ENCODE data around the gene PIAS4.

The PIAS4 gene

DNA sequence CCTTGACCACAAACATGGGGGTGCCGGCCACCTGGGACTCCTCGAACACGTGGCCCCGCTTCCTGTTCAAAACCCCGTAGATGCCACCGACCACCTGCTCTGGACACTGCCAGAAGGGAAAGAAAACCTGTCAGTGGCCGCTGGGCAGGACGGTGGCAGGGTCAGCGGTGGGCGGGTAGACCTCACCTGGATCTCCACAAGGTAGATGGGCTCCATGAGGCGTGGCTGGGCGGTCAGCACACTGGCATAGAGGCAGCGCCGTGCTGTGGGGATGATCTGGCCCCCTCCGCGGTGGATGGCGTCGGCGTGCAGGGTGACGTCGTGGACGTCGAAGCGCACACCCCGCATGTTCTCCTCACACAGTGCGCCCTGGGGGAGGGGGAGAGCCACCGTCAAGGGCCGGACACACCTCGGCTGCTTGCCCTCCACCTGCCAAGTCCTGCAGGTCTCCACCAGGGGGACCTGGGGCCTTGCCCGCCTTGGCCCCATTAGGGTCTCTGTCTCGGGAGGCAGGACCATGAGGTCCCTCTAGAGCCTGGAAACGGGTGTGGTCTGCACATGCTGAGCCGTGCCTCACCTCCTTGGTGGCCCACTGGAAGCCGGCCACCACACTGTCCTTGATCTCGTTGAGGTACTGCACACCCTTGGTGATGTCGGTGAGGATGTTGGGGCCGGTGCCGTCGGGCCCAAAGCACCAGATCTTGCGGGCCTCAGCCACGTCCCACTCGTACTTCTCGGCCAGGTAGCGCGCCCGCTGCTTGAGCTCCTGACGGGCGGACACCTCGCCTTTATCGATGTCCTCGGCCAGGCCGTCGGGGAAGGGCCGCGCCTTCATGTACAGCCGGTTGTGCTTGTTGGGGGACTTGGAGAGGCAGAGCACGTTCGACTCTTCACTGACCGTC is 30.0 kb upstream of the PIAS4 start:
- peak in 1 of 5 donors; percentile 19 for DNase-seq

- DNase-seq: no peak
Measured at GRCh38 chr19:3978145-3978544, 29.4 kb upstream of the PIAS4 start.

DNA sequence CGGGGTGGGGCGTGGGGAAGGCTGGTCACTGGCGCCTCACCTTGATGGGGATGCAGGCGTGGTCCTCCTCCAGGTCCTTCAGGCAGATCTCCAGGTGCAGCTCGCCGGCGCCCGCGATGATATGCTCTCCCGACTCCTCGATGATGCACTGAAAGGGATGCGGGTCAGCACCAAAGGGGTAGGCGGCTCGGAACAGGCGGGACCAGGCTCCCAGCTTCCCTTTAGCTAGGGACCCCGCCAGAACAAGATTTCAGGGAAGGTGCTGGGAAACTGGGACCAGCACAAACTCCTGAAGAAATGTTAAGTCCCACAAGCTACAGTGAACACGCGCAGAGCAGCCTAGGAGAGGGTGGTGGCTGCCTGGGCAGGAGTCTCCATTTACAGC is 28.3 kb upstream of the PIAS4 start:
- peak in 1 of 5 donors; percentile 10 for DNase-seq

DNA sequence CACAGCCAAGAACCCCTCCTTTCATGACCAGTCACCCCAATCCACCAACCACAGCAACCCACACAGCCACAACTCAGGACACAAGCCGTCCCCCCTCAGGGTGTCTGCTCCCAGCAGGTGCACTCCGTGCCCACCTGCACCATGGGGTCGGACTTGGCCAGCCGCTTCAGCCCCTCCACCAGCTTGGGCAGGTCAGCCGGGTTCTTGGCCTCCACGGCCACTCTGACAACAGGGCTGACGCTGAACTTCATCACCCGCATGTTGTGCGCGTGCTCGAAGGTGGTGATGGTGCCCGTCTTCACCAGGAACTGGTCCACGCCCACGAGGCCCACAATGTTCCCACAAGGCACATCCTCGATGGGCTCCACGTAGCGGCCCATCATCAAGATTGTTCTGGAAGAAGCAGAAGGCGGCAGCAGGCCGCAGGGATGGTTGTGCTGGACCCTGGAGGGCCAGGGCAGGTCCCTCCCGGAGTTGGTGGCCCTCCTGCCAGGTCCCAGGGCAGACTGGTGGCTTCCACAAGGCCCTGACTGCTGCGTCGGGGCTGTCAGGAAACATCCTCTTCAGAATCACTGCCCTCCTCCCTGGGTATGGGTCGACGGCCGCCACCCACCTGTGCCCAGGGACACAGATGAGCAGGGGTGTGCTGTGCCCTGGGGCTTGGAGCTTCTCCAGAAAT is 27.7 kb upstream of the PIAS4 start:
- DNase-seq: peak in 1 of 5 donors; percentile 9

DNA sequence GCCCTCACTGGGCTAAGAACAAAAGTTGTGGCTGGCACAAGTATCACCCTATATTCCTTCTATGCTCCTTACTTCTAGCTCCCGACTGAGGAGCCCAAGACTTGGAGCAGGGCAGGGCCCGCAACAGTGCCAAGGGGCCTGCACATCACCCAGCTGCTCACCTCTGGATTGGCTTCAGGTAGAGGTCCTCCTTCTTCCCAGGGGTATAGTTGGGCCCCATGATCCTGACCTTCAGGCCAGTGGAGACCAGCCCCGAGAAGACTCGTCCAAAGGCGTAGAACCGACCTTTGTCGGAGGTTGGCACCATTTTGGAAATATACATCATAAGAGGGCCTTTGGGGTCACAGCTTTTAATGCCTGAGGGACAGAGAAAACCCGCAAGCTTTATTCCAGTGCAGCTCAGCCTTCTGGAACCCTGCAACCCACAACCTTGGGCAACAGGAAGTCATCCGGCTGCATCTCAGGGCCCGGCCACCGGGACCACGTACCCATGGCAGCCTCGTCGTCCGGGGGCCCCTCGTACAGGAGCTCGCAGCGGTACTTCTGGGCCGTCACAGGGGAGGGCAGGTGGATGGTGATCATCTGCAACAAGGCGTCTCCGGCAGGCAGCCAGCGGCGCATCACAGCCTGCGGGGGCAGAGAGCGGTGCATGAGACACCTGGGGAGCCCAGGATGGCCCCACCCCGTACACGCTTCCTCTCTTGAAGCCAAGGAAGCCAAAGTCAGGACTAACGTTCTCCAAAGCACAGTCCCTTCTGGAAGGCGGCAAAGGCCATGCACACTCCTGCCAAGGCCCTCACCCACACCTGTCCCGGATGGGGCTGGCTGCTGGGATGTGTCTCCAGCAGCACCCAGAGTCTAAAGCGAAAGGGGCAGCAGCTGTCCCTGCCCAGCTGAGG is 26.9 kb upstream of the PIAS4 start:
- peak in 1 of 5 donors; percentile 11 for DNase-seq

- DNase-seq: no peak
Measured at GRCh38 chr19:3981373-3981735, 26.2 kb upstream of the PIAS4 start.

DNA sequence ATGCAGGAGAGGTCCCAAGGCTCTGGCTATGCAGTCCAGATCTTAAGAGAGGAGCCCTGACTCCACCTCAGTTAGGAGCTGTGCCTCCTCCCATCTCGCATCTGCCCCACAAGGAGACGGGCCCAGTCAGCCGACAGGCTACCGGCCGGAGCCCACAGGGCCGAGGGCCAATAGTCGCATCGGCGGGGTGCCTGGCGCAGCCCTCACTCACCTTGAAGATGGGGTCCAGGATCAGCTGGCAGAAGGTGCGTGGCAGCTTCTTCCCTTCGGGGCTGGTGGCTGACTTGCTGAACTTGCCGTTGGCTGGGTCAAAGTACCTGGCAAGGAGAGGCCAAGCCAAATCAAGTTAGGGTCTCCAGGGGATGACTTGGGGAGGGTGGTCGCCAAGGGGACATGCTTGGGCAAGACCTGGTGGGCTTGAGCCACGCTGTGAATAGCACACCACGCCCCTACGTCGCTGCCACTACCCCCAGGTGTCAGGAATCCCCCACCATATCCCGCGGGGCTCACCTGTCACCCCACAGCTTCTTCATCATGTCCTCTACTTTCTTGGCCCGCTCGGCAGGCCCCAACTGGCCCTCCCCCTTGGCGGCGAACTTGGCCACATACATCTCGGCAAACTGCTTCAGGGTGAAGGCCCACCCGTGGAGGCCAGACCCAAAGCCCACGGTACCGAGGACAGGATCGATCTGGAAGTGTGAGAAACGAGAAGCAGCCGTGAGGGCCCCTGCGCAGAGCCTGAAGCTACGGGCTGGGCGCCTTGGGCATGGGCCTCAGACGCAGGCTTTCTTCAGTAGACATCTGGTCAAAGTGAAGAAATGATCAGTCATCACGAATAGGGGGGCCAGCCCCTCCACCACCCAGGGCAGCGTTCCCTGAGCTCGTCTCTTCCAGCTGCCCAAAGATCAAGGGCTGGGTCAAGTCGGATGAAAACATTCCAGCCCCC is 25.5 kb upstream of the PIAS4 start:
- DNase-seq: no peak

- peak in 1 of 5 donors; percentile 17 for DNase-seq
Measured at GRCh38 chr19:3982701-3983541, 24.6 kb upstream of the PIAS4 start.

GRCh38 chr19:3983542-3983914 is 24.0 kb upstream of the PIAS4 start:
- DNase-seq: no peak

DNA sequence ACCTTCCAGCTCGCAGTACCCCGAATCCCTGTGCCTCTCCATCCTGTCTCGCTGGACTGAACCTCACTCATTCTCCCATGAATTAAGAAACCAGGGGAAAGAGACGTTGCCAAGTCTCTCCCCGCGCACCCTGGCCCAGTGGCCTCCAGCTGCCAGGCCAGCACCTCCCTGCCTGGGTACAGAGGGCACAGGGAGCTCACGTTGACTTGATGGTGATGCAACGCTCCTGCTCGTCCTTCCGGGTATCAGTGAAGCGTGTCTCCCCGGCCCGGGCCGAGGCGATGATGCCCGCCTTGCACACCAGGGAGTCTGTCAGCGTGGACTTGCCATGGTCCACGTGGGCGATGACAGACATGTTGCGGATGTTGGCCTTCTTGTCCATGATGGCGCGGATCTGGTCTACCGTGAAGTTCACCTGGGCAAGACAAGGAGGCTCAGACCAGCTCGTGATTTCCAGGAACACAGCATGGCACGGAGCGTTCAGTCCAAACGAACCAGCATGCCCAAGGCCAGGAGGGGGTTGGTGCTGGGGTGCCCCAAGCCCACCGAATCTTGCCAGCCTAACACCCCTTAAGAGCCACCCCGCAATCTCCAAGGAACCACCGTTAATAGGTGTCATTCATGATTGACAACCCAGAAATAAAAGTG is 23.5 kb upstream of the PIAS4 start:
- DNase-seq: peak in 2 of 5 donors; percentile 23 to 55

- DNase-seq: no peak
Measured at GRCh38 chr19:3984584-3984907, 23.0 kb upstream of the PIAS4 start.

- peak; percentile 79 to 91 (median 88) for DNase-seq
Measured at GRCh38 chr19:3984908-3985642, 22.5 kb upstream of the PIAS4 start, which contains the start of gene EEF2. EEF2 (minus strand) TSS chr19:3985463; CDS start chr19:3985380, 83 bp downstream.

- DNase-seq: no peak
Measured at GRCh38 chr19:3985643-3986259, 21.8 kb upstream of the PIAS4 start.

DNA sequence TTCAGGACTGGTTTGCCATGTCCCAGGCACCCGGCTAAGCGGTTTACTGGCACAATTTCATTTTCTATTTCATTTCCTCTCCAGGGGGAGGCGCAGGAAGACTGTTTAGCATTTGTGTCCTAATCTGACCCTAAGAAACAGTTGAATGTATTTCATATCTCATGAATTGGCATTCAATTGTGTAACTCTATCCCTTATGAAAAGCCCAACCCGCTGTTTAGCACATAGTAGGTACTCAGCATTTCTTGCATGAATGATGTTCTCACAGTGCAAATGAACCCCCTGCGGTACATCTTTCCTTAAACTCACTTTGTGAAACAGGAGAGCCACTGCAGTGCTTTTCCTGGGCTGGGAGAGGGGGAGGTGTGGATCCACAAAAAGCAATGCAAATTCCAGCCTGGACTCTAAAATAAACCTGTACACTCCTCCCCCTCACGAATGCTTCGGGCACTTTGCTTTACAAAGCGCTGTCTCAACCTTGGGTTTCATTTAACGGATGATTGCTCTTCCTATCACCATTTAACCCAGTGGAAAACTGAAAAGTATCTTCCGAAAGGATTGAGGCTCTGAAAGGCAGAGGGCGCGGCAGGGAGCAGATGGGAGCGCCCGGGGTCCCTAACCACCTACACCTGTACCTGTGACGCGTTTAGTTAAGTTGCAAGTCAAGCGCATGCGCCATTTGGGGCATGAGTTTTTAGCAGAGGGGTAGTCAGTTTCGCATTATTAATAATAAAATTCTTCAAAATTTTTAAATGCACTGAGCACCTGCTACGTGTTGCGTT is 21.1 kb upstream of the PIAS4 start:
- DNase-seq: peak in 4 of 5 donors; percentile 50 to 76 (median 55)

GRCh38 chr19:3987619-3988371 is 19.7 kb upstream of the PIAS4 start:
- peak; percentile 81 to 91 (median 88) for DNase-seq

GRCh38 chr19:3990815-3991117 is 16.8 kb upstream of the PIAS4 start:
- DNase-seq: no peak

DNA sequence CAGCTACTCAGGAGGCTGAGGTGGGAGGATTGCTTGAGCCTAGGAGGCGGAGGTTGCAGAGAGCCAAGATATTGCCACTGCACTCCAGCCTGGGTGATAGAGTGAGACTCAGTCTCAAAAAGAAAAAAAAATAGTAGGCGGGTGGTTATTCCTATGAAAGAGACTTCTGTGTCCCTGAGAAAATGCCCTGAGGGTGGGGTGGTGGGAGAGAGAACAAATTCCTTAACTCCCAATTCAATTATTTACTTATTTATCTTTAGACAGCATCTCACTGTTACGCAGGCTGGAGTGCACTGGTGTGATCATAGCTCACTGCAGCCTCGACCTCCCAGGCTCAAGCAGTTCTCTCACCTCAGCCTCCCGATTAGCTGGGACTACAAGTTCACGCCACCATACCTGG is 11.9 kb upstream of the PIAS4 start:
- DNase-seq: no peak
